GM12873 (cell line): ENCODE data around the gene RPS6KA2.
A peak's percentile ranks its signal among the peaks of the same experiment; 100 is the strongest.

Experiments used
- CTCF ChIP-seq: IDR thresholded peaks from 2 replicates; pipeline ENCODE4 v1.5.1; 2012; ENCODE audit warnings: low read depth, mild to moderate bottlenecking, moderate library complexity, low read length, control low read depth; ENCODE audit not compliant: insufficient read depth; ENCODE audit errors: missing control alignments

Gene RPS6KA2

GRCh38 chr6:166459272-166459671 is 167.8 kb downstream of the RPS6KA2 start:
- no peak for TF ChIP-seq CTCF

GRCh38 chr6:166456395-166457156 is 170.5 kb downstream of the RPS6KA2 start:
- peak; percentile 58 for TF ChIP-seq CTCF

- TF ChIP-seq CTCF = no peak
Measured at GRCh38 chr6:166454692-166455515, 172.1 kb downstream of the RPS6KA2 start.

GRCh38 chr6:166453651-166454050 is 173.4 kb downstream of the RPS6KA2 start:
- TF ChIP-seq CTCF = no peak

- TF ChIP-seq CTCF = no peak
Measured at GRCh38 chr6:166450167-166450873, 176.7 kb downstream of the RPS6KA2 start.

GRCh38 chr6:166449641-166450040 is 177.4 kb downstream of the RPS6KA2 start:
- no peak for TF ChIP-seq CTCF

- no peak for TF ChIP-seq CTCF
Measured at GRCh38 chr6:166449036-166449435, 178.0 kb downstream of the RPS6KA2 start.
